ENCODE data around the gene CREBRF. TPM values are rescaled to one million over a fixed set of nuclear protein-coding genes. Genes with fewer than 3 reads are reported as not detected.

Gene CREBRF
- total RNA-seq, 2 experiments from 2014 or later, result 12.1 to 12.5 TPM

DNA sequence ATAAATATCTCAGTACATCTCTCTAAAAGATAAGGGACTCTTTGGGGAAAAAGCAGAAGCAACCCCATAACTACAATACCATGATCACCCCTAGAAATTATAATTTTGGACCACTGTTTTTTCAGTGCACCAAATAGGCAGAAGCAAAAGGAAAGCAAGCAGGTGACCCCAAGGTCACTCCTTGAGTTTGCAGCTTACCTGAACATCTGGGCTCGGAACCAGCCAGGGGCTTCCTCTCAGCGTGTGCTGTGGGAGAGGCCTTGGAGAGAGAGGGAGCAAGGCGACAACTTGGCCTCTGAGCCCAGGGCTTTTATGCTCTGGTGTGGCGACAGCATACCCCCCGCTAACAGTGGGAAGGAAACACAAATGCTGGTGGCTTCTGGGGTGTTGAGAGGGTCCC, 105.0 kb downstream of the CREBRF start:
- Histone ChIP-seq H2AFZ (ENCODE audit: low read length) (no peak overlapping the region), H3K27ac (ENCODE audit: low read depth, low read length, poor library complexity, severe bottlenecking) (no peak overlapping the region), H3K4me3 (ENCODE audit: low read depth, low read length, poor library complexity, severe bottlenecking) (no peak overlapping the region), H3K9me2 (ENCODE audit: insufficient read depth, low read length) (no peaks in the 10 kb centered on the region), H3K4me1 (ENCODE audit: insufficient read depth, low read length, poor library complexity, severe bottlenecking) (no peaks in the 10 kb centered on the region), H3K79me2 (ENCODE audit: insufficient read depth, low read depth, low read length) (no peaks in the 10 kb centered on the region), H3K36me3 (ENCODE audit: insufficient read depth, low read length) (peaks cover 32% of the 10 kb centered on the region), H3K4me2 (ENCODE audit: low read length) (no peak overlapping the region), H3K9me3 (ENCODE audit: low read length) (no peaks in the 10 kb centered on the region), H4K20me1 (ENCODE audit: insufficient read depth, low read length) (no peaks in the 10 kb centered on the region)
- DNase-seq (ENCODE audit: low spot score), result no peak
- POLR2A ChIA-PET, result interaction anchor here (0.6 to 1.0 kb wide), 2 partner anchors 11 to 190 kb away, joined by 3 to 4 read pairs; no protein-coding TSS in a partner anchor
- CTCF ChIA-PET (ENCODE audit: unreplicated experiment), result interaction anchor here (0.6 kb wide), 1 partner anchor 160 kb away, joined by 3 read pairs; no protein-coding TSS in a partner anchor
- intact Hi-C loops (cut with micrococcal nuclease; ENCODE audit: unreplicated experiment), result no loop called here
- TF ChIP-seq EZH2phosphoT487 (IDR thresholded peaks at IDR 0.05; ENCODE audit: borderline replicate concordance, low read depth, low read length), result no peak
- no TSS peak for BruUV-seq (replicated peaks)

DNA sequence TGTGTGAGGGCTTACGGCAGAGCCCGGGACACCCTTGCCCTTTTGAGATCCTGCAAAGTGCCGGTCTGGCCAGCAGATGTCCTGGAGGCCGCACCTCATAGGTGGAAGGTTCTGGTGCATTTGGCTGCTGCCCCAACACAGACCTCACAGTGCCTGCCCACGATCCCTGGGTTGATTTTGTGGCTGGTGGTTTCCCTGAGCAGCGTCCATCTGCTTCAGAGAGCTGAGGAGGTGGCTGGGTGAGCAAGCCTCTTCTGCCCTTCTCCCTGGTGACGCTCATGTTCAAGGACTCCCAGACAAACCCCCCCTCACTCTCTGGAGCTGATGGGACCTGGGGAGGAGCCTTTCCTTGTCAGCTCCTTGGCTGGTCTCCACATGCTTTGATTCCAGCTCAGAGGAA, 107.1 kb downstream of the CREBRF start:
- Histone ChIP-seq H3K9me2 (ENCODE audit: insufficient read depth, low read length) (no peaks in the 10 kb centered on the region), H3K4me3 (ENCODE audit: low read depth, low read length, poor library complexity, severe bottlenecking) (no peak overlapping the region), H3K36me3 (ENCODE audit: insufficient read depth, low read length) (peaks cover 30% of the 10 kb centered on the region), H4K20me1 (ENCODE audit: insufficient read depth, low read length) (no peaks in the 10 kb centered on the region), H3K4me1 (ENCODE audit: insufficient read depth, low read length, poor library complexity, severe bottlenecking) (no peaks in the 10 kb centered on the region), H3K4me2 (ENCODE audit: low read length) (no peak overlapping the region), H2AFZ (ENCODE audit: low read length) (no peak overlapping the region), H3K9me3 (ENCODE audit: low read length) (no peaks in the 10 kb centered on the region), H3K79me2 (ENCODE audit: insufficient read depth, low read depth, low read length) (no peaks in the 10 kb centered on the region), H3K27ac (ENCODE audit: low read depth, low read length, poor library complexity, severe bottlenecking) (no peak overlapping the region)
- intact Hi-C loops (cut with micrococcal nuclease; ENCODE audit: unreplicated experiment), result no loop called here
- TF ChIP-seq, protein P1, sequence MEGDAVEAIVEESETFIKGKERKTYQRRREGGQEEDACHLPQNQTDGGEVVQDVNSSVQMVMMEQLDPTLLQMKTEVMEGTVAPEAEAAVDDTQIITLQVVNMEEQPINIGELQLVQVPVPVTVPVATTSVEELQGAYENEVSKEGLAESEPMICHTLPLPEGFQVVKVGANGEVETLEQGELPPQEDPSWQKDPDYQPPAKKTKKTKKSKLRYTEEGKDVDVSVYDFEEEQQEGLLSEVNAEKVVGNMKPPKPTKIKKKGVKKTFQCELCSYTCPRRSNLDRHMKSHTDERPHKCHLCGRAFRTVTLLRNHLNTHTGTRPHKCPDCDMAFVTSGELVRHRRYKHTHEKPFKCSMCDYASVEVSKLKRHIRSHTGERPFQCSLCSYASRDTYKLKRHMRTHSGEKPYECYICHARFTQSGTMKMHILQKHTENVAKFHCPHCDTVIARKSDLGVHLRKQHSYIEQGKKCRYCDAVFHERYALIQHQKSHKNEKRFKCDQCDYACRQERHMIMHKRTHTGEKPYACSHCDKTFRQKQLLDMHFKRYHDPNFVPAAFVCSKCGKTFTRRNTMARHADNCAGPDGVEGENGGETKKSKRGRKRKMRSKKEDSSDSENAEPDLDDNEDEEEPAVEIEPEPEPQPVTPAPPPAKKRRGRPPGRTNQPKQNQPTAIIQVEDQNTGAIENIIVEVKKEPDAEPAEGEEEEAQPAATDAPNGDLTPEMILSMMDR (conservative IDR thresholded peaks at IDR 0.05; ENCODE audit: low read length), result no peak
- TF ChIP-seq EZH2phosphoT487 (IDR thresholded peaks at IDR 0.05; ENCODE audit: borderline replicate concordance, low read depth, low read length), result no peak
- CTCF ChIA-PET (ENCODE audit: unreplicated experiment), result no interaction called here
- POLR2A ChIA-PET, result interaction anchor here (0.6 kb wide), 1 partner anchor 193 kb away, joined by 3 read pairs; no protein-coding TSS in a partner anchor
- no TSS peak for BruUV-seq (replicated peaks)
- no peak for DNase-seq (ENCODE audit: low spot score)

DNA sequence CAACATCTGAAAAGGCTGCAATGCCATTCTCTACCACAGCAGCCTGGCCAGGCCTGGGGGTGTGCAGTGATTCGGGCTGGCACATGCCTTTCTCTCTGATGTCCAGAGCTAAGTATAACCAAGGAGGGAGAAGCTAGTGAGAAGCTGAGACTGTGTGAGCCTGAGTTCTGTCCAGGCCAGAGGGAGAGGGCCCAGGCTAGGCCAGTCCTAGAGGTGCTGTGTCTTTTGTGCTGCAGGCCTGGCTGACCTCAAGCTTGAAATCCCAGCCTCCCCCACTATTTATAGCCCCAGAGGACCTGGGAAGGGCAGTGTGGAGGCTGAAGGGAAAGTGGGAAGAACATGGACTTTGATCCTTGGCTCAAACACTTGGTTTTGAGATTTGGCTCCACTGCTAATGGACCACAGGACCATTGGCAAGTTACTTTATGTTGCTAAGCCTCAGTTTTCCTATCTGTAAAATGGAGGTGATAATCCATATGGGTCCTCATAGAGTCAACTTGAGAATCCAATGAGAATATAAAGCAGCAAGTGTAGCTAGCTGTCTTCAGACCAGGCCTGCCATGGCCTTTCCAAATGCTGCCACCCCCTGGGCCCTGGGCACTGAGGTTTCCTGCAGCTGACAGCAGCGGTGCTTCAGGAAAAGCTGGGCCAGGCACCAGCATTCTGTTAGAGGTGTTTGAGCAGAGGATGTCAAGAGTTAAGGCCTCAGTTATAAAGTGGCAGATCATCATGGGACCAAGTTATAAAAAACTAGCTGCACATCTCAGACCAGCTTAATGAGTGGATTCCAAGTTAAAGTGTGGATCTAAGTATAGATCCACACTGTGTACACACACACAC, 109.2 kb downstream of the CREBRF start:
- Histone ChIP-seq H3K4me1 (ENCODE audit: insufficient read depth, low read length, poor library complexity, severe bottlenecking) (no peaks in the 10 kb centered on the region), H4K20me1 (ENCODE audit: insufficient read depth, low read length) (no peaks in the 10 kb centered on the region), H3K4me2 (ENCODE audit: low read length) (no peak overlapping the region), H3K9me3 (ENCODE audit: low read length) (no peaks in the 10 kb centered on the region), H3K36me3 (ENCODE audit: insufficient read depth, low read length) (peaks cover 29% of the 10 kb centered on the region), H3K9me2 (ENCODE audit: insufficient read depth, low read length) (no peaks in the 10 kb centered on the region), H3K4me3 (ENCODE audit: low read depth, low read length, poor library complexity, severe bottlenecking) (no peak overlapping the region), H3K79me2 (ENCODE audit: insufficient read depth, low read depth, low read length) (no peaks in the 10 kb centered on the region), H3K27ac (ENCODE audit: low read depth, low read length, poor library complexity, severe bottlenecking) (no peak overlapping the region), H2AFZ (ENCODE audit: low read length) (no peak overlapping the region)
- DNase-seq (ENCODE audit: low spot score), result no peak
- no TSS peak for BruUV-seq (replicated peaks)
- TF ChIP-seq, protein P1 (conservative IDR thresholded peaks at IDR 0.05; ENCODE audit: low read length), result no peak
- no peak for TF ChIP-seq EZH2phosphoT487 (IDR thresholded peaks at IDR 0.05; ENCODE audit: borderline replicate concordance, low read depth, low read length)
- intact Hi-C loops (cut with micrococcal nuclease; ENCODE audit: unreplicated experiment), result no loop called here
- POLR2A ChIA-PET, result no interaction called here
- CTCF ChIA-PET (ENCODE audit: unreplicated experiment), result no interaction called here
